Fibroblast of mammary gland (primary cell): ENCODE measurements around the gene DCC.

Source experiments
- DNase-seq: peaks from one replicate; pipeline ENCODE4 v3.0.0-alpha.2; 2010; ENCODE audit warnings: low read depth
- H3K4me3 ChIP-seq: 2 replicates; pipeline ENCODE4 v1.5.1; 2011; ENCODE audit warnings: low read depth, mild to moderate bottlenecking, low read length, moderate library complexity; ENCODE audit not compliant: control insufficient read depth
- TF ChIP-seq, protein P1 (sequence below): conservative IDR thresholded peaks from 2 replicates; pipeline ENCODE4 v1.5.1; 2011; ENCODE audit warnings: low read depth, low read length, inconsistent platforms; ENCODE audit not compliant: control insufficient read depth, insufficient read depth

Gene DCC

DNA sequence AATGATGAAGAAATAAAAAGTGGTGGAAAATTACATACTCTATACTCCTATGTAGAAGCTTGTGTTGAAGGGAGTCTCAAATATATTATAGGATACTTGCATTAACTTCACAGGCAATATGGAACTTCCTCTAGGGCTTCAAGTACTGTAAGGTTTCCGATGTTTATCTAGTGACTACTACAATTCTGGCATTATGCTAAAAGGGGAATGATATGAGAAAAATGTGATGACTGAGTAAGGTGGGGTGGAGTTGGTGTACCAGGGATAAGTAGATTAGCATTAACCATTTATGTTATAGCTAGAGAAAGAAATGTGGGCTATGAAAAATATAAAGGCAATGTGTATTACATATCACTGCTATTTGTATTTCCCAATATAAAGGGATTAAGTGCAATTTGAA lies 229.5 kb downstream of the DCC start:
- H3K4me3 ChIP-seq = no peak overlapping the region
- TF ChIP-seq, protein P1, sequence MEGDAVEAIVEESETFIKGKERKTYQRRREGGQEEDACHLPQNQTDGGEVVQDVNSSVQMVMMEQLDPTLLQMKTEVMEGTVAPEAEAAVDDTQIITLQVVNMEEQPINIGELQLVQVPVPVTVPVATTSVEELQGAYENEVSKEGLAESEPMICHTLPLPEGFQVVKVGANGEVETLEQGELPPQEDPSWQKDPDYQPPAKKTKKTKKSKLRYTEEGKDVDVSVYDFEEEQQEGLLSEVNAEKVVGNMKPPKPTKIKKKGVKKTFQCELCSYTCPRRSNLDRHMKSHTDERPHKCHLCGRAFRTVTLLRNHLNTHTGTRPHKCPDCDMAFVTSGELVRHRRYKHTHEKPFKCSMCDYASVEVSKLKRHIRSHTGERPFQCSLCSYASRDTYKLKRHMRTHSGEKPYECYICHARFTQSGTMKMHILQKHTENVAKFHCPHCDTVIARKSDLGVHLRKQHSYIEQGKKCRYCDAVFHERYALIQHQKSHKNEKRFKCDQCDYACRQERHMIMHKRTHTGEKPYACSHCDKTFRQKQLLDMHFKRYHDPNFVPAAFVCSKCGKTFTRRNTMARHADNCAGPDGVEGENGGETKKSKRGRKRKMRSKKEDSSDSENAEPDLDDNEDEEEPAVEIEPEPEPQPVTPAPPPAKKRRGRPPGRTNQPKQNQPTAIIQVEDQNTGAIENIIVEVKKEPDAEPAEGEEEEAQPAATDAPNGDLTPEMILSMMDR = no peak

GRCh38 chr18:52570975-52571374 lies 231.0 kb downstream of the DCC start:
- DNase-seq = no peak
- TF ChIP-seq, protein P1 = no peak
- H3K4me3 ChIP-seq = no peak overlapping the region

More for the DNA sequence above, 229.5 kb downstream of the DCC start:
- DNase-seq = no peak

DNA sequence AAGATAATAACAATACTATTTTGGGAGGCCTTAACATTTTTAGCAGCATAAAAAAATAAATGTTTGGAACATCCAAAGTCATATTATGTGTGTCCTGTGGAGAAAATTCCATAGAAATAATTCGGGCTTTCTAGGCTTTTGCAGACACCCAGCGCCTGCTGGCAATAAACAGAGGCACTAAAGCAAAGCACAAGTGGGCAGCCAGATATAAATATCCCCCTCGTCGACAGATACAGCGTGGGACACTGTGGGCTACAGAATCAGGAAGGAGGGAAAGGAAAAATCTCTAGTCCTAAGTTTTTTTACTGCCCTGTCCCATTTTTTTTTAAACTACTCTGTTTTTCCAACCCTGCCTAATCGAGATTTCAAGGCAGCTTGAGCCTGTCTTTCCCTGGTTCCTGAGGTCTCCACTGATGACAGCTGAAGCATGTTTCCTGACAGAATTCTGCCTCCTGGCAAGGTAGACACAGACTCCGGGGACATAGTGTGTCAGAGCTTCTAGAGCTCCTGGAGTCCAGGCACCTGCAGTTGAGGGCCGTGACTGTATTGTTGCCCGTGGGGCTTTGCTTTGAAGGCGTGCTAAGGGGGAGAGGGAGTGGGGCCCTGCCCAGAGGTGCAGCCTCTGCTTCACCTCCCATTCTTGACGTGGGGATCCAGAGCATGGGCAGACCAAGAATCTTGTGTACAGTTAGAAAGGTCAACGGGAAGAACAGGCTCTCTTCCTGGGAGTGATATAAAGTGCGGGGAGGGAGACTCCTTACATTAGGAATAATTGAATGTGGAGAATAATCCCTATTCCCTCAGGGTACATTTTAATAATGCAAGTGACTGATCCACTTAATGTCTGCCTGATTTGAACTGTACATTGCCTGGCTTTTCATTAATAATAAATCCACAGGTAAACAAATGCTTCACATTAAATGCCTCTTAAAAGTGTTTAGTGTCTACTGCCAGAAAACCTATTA lies 232.3 kb downstream of the DCC start:
- DNase-seq = no peak
- TF ChIP-seq, protein P1 = no peak
- H3K4me3 ChIP-seq = no peak overlapping the region

- DNase-seq = no peak
- H3K4me3 ChIP-seq = no peak overlapping the region
- TF ChIP-seq, protein P1 = no peak
Measured at GRCh38 chr18:52577795-52578194, 237.8 kb downstream of the DCC start.

GRCh38 chr18:52582061-52582460 lies 242.1 kb downstream of the DCC start:
- DNase-seq = no peak
- H3K4me3 ChIP-seq = no peak overlapping the region
- TF ChIP-seq, protein P1 = no peak

- no peak for DNase-seq
- TF ChIP-seq, protein P1 = no peak
Measured at GRCh38 chr18:52582516-52582915, 242.5 kb downstream of the DCC start.

More at GRCh38 chr18:52582516-52582915, 242.5 kb downstream of the DCC start:
- no peak overlapping the region for H3K4me3 ChIP-seq
